Esophagus (tissue), 2 donors: Measurements from ENCODE around the gene SLC47A2. TPM values are rescaled to one million over a fixed set of nuclear protein-coding genes. Genes with fewer than 3 reads are reported as not detected.

Source experiments
- H3K27ac ChIP-seq, 2 donors: one replicate each; pipeline ENCODE4 v1.5.1; 2013; ENCODE audit warnings: low read depth in 2 of 2, mild to moderate bottlenecking in 2 of 2, inconsistent platforms in 1 of 2, low read length in 1 of 2, moderate library complexity in 1 of 2
- H3K27me3 ChIP-seq, 2 donors: one replicate each; pipeline ENCODE4 v1.6.1; 2013; ENCODE audit warnings: low read length in 2 of 2, control low read depth in 1 of 2, mild to moderate bottlenecking in 1 of 2; ENCODE audit not compliant: insufficient read depth in 2 of 2, control insufficient read depth in 1 of 2
- H3K36me3 ChIP-seq, 2 donors: one replicate each; pipeline ENCODE4 v1.6.1; 2013; ENCODE audit warnings: low read length in 1 of 2; ENCODE audit not compliant: control insufficient read depth in 2 of 2, insufficient read depth in 2 of 2
- H3K4me1 ChIP-seq, 2 donors: one replicate each; pipeline ENCODE4 v1.6.1; 2013; ENCODE audit warnings: low read length in 1 of 2; ENCODE audit not compliant: control insufficient read depth in 2 of 2, insufficient read depth in 2 of 2
- H3K4me3 ChIP-seq, 2 donors: one replicate each; pipeline ENCODE4 v1.5.1; 2013; ENCODE audit warnings: low read length in 2 of 2, mild to moderate bottlenecking in 2 of 2, low read depth in 1 of 2, moderate library complexity in 1 of 2
- H3K9me3 ChIP-seq, 2 donors: one replicate each; pipeline ENCODE4 v1.6.1; 2013; ENCODE audit warnings: mild to moderate bottlenecking in 2 of 2, low read depth in 1 of 2, low read length in 1 of 2, moderate library complexity in 1 of 2; ENCODE audit not compliant: control insufficient read depth in 2 of 2, insufficient read depth in 1 of 2
- WGBS, 2 donors: extraction: QIAGEN DNeasy Blood & Tissue Kit; methylation state at CpG; one replicate each; pipeline ENCODE4 v1.1.7; 2013; 5-methylcytosine and 5-hydroxymethylcytosine counted together
- polyA plus RNA-seq, 2 donors: library from polyadenylated mRNA; stranded (reverse); fragments of 200-250 nt; gene quantifications; one replicate each; pipeline ENCODE4 v1.2.3, GENCODE V29; 2013
- donor health status: healthy with polysubstance abuse.
- donor health status: Bipolar disorder and iron deficiency.

SLC47A2 gene
- polyA plus RNA-seq, 2 donors = 1.1 to 2.7 TPM

DNA sequence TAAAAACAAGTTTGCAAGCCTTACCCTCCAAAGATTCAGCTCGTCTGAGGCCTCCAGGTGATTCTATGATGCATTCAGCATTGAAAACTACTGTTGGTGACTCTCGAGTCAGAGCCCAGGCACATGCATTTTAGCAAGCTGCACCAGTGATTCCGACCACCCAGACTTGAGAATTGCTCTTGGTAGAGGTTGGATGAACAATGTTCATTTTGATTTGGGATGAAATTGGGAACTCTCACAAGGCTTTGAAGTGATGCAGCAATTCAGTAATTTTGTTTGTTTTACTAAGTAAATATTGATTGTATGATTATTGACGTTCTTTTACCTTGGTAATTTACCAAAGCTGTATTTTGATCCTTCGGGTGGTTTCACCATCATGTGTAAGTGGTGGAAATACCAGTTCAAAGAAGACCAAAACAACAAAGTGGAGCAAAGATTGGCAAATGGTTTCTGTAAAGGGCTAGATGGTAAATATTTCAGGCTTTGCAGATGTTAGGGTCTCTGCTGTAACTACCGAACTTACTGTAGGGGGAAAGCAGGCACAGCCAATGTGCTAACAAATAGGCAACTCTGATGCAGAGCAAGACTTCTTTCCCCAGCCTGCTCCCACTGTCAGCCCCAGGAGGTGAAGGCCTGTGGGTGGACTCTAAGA lies 56.0 kb downstream of the SLC47A2 start:
- WGBS, 2 donors = 56 to 60% methylated on average over 6 of the region's 6 CpGs
- peaks cover 0 to 5% of the 10 kb centered on the region in 2 donors for H3K4me1 ChIP-seq
- H3K27ac ChIP-seq = no peak overlapping the region

DNA sequence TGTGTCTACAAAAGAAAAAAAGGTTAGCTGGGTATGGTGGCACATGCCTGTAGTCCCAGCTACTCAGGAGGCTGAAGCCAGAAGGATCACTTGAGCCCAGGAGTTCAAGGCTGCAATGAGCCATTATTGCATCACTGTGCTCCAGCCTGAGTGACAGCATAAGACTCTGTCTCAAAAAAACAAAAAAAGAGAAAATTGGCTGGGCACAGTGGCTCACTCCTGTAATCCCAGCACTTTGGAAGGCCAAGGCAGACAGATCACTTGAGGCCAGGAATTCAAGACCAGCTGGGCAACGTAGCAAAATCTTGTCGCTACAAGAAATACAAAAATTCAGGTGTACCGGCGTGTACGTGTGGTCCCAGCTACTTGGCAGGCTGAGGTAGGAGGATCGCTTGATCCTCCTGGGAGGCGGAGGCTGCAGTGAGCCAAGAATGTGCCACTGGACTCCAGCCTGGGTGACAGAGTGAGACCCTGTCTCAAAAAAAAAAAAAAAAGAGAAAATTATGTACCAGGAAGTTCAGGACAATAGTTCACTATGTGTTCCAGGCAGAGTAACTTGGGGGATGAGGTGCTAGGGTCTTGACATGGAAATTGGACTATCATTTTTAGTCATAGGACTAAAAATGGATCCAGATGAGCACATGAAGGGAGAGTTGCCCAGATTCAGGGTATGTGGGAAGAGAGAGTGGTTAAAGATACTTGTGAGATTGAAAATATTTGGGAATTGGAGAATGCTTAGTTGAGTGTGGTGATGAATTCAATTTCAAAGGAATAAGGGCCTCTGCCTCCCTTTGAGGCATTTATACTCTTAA lies 56.8 kb downstream of the SLC47A2 start:
- peaks cover 4 to 22% of the 10 kb centered on the region in 2 donors for H3K36me3 ChIP-seq
- H3K9me3 ChIP-seq = no peaks in the 10 kb centered on the region
- H3K27me3 ChIP-seq = no peaks in the 10 kb centered on the region
- WGBS, 2 donors = 51 to 70% methylated on average over 7 of the region's 7 CpGs
- no peak overlapping the region for H3K4me3 ChIP-seq
- H3K4me1 ChIP-seq = peaks cover 0 to 6% of the 10 kb centered on the region in 2 donors
- peak overlapping the region in 1 of 2 donors; percentile 40 for H3K27ac ChIP-seq

More for the DNA sequence above, 56.0 kb downstream of the SLC47A2 start:
- no peaks in the 10 kb centered on the region for H3K9me3 ChIP-seq
- no peaks in the 10 kb centered on the region for H3K27me3 ChIP-seq
- H3K4me3 ChIP-seq = no peak overlapping the region
- H3K36me3 ChIP-seq = peaks cover 4 to 27% of the 10 kb centered on the region in 2 donors

DNA sequence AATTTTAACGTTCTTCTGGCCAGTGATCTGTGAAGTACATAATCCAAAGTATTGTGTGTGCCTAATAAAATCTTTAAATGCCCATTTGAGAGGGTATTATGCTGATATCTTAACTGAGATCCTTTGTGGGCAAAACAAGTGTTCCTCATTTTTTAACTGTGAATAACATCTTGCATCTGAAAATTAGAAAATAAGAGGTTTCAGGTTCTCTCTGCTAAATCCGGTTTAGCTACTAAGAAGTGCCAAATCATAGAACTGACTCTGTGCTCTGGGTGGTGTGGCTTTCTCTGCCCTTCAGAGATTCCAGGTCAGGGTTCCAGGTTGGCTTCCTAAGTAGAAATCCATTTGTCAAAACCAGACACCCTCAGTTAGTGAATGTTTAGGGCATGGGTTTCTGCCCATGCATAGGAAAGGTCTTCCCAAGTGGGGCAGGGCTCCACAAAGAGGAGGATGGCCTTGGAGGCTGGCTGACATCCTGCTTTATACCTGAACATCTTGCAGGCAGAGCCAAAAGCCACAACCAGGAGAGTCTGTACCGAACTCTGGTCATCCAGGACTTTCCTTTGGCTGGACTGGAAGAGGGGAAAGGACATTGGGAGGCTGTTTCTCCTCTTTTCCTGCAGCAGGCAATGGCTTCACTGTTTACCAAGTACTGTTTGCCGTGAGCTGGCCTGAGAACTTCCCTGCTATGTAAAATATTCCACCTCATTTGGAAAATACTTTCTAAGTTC lies 59.4 kb downstream of the SLC47A2 start:
- WGBS, 2 donors = 58 to 64% methylated on average over 4 of the region's 4 CpGs
- peaks cover 3 to 17% of the 10 kb centered on the region in 2 donors for H3K36me3 ChIP-seq
- no peaks in the 10 kb centered on the region for H3K9me3 ChIP-seq
- H3K27me3 ChIP-seq = no peaks in the 10 kb centered on the region
- peaks cover 0 to 12% of the 10 kb centered on the region in 2 donors for H3K4me1 ChIP-seq
- no peak overlapping the region for H3K4me3 ChIP-seq
- peak overlapping the region; percentile 26 to 33 for H3K27ac ChIP-seq

DNA sequence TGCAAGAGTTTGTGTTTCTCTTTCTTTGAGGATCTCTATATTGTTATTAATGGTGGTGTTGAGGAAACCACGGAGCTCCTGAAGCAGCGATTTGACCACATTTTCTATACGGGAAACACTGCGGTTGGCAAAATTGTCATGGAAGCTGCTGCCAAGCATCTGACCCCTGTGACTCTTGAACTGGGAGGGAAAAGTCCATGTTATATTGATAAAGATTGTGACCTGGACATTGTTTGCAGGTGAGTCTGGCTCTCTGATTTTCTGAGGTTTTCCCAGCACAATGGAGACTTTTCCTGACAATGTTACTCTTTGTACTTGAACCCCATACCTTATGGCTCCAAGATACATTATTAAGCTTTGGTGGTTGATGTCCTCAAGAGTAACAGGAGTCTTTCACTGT lies 60.0 kb downstream of the SLC47A2 start:
- peaks cover 0 to 12% of the 10 kb centered on the region in 2 donors for H3K4me1 ChIP-seq

DNA sequence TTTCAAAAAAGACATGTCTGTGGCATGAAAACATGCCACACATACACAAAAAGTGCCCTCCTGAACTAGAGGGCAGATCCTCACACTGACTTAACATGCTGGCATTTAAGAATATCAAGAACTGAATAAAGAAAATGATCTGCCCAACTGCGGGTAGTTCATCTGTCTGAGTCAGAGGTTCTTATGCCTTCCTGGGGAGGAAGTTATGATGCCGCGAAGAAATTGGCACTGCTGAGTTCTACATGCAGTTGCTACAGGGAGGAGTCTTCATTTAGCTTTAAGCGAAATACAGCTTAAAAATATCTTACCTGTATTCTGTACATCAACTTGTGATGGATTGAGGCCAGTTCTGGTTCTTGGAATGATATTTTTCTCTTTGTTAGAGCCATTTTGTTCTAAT lies 61.5 kb downstream of the SLC47A2 start:
- Histone ChIP-seq H3K4me3 (no peak overlapping the region), H3K9me3 (no peaks in the 10 kb centered on the region), H3K36me3 (peaks cover 0 to 14% of the 10 kb centered on the region in 2 donors), H3K27ac (peak overlapping the region in 1 of 2 donors; percentile 34), H3K4me1 (peaks cover 0 to 12% of the 10 kb centered on the region in 2 donors), H3K27me3 (no peaks in the 10 kb centered on the region)
- 57 to 78% methylated on average over 4 of the region's 4 CpGs for whole genome bisulfite sequencing, 2 donors

More for the DNA sequence above, 60.0 kb downstream of the SLC47A2 start:
- WGBS, 2 donors = 82 to 83% methylated on average over 4 of the region's 4 CpGs
- Histone ChIP-seq H3K36me3 (peaks cover 0 to 16% of the 10 kb centered on the region in 2 donors), H3K27me3 (no peaks in the 10 kb centered on the region), H3K9me3 (no peaks in the 10 kb centered on the region), H3K4me3 (no peak overlapping the region), H3K27ac (no peak overlapping the region)

DNA sequence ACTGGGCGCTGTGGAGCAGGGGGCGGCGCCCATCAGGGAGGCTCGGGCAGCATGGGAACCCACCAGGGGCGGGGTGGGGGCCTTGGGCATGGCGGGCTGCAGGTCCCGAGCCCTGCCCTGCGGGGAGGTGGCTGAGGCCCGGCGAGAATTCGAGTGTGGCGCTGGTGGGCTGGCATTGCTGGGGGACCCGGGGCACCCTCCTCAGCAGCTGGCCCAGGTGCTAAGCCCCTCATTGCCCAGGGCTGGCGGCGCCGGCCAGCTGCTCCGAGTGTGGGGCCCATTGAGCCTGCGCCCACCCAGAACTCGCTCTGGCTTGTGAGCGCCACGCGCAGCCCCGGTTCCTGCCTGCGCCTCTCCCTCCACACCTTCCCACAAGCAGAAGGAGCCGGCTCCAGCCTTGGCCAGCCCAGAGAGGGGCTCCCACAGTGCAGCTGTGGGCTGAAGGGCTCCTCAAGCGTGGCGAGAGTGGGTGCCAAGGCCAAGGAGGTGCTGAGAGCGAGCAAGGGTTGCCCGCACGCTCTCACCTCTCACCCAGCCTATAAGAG lies 62.0 kb downstream of the SLC47A2 start:
- H3K9me3 ChIP-seq = no peaks in the 10 kb centered on the region
- WGBS, 2 donors = 87 to 91% methylated on average over 21 to 30 of the region's 30 CpGs
- H3K27ac ChIP-seq = peak overlapping the region in 1 of 2 donors; percentile 34
- peaks cover 0 to 14% of the 10 kb centered on the region in 2 donors for H3K36me3 ChIP-seq
- no peaks in the 10 kb centered on the region for H3K27me3 ChIP-seq
- H3K4me3 ChIP-seq = no peak overlapping the region
- peaks cover 0 to 12% of the 10 kb centered on the region in 2 donors for H3K4me1 ChIP-seq

DNA sequence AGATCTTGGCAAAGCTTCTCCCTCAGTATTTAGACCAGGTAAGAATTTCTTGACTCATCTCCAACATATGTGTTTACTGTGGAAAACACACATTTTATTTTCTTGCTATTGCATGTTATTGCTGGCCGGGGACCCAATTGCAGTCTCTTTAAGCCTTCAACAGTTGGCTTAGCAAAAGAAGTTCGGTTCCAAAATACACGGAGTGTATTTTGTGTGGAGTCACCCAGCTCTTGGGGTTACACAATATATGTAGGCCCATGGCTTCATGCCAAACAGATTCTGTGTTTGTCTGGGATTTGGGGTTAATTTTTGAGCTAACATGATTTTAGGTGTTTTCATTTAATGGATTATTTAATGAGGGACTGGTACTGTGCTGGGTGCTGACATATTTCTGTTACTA lies 63.8 kb downstream of the SLC47A2 start:
- peaks cover 3 to 14% of the 10 kb centered on the region in 2 donors for H3K4me1 ChIP-seq
- no peaks in the 10 kb centered on the region for H3K27me3 ChIP-seq
- peak overlapping the region in 1 of 2 donors; percentile 53 for H3K27ac ChIP-seq
- 35 to 37% methylated on average over 3 of the region's 3 CpGs for WGBS, 2 donors
- peaks cover 0 to 14% of the 10 kb centered on the region in 2 donors for H3K36me3 ChIP-seq
- H3K4me3 ChIP-seq = no peak overlapping the region
- no peaks in the 10 kb centered on the region for H3K9me3 ChIP-seq

DNA sequence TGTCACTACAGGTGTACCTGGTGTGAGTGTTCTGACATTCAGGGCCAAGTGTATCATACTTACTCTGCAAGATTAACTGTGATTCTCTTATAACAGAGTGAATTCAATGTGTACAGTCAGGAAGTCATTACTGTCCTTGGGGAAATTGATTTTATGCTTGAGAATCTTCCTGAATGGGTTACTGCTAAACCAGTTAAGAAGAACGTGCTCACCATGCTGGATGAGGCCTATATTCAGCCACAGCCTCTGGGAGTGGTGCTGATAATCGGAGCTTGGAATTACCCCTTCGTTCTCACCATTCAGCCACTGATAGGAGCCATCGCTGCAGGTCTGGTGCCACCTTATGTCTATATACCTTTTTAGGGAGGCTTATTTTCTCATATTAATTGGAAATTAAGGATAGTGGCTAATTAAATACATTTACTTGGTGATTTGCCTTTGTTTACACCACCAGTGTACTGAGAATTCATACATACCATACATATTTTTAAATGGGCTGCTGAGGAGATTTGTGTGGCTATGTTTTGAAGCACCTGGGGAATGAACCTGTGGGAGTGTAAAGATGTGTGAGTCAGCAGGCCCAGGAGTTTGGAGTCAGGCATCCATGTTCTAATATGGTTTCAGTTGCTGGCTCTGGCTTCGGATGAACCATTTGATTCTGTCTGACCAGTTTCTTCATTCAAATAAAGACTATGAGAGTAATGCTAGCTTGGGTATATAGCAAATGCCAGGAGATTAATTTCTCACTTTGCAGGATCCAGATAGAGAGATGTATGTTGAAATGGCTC lies 64.7 kb downstream of the SLC47A2 start:
- Histone ChIP-seq H3K4me1 (peaks cover 3 to 14% of the 10 kb centered on the region in 2 donors), H3K27me3 (no peaks in the 10 kb centered on the region), H3K4me3 (peak overlapping the region in 1 of 2 donors; percentile 74), H3K27ac (peak overlapping the region; percentile 85 to 86), H3K36me3 (peaks cover 0 to 12% of the 10 kb centered on the region in 2 donors), H3K9me3 (no peaks in the 10 kb centered on the region)
- WGBS, 2 donors = 44 to 48% methylated on average over 5 of the region's 5 CpGs
